Upper lobe of left lung (tissue), 4 donors: ENCODE measurements around the gene EPS15.

ENCODE experiments used
- CTCF ChIP-seq, 6 experiments: fragments of 450-650 bp in 4 of 6; fragments of 200-600 bp in 2 of 6; sonication (generic) in 2 of 6; IDR thresholded peaks; one replicate each; pipeline ENCODE4 v1.5.1; 2016 to 2019; ENCODE audit warnings: antibody characterized with exemption in 6 of 6
- POLR2A ChIP-seq, 4 donors: fragments of 450-650 bp; IDR thresholded peaks; one replicate each; pipeline ENCODE4 v1.5.1; 2016 to 2017; ENCODE audit warnings: antibody characterized with exemption in 4 of 4, mild to moderate bottlenecking in 2 of 4

GRCh38 chr1:51487628-51488027, 31.4 kb downstream of the EPS15 start:
- TF ChIP-seq POLR2A (IDR thresholded peaks at IDR 0.05) (no peak), CTCF (IDR thresholded peaks at IDR 0.05) (no peak)
